Fibroblast of lung (primary cell): ENCODE data around the gene ABCB9. TPM values are rescaled to one million over a fixed set of nuclear protein-coding genes. Genes with fewer than 3 reads are reported as not detected.

Experiments
- DNase-seq, 2 donors: peaks; one replicate each; pipeline versions ENCODE4 v3.0.0 to v3.0.0-alpha.2; 2010; ENCODE audit warnings: low read depth in 2 of 2
- H2AFZ ChIP-seq: 2 replicates; pipeline ENCODE4 v1.5.1; 2012; ENCODE audit warnings: low read length, control low read depth, inconsistent platforms
- H3K27ac ChIP-seq: 2 replicates; pipeline ENCODE4 v1.5.1; 2011; ENCODE audit warnings: low read length, control low read depth; ENCODE audit not compliant: insufficient read depth
- H3K27me3 ChIP-seq: 2 replicates; pipeline ENCODE4 v1.5.1; 2011; ENCODE audit warnings: mild to moderate bottlenecking, low read length; ENCODE audit not compliant: control insufficient read depth, insufficient read depth
- H3K36me3 ChIP-seq: 2 replicates; pipeline ENCODE4 v1.5.1; 2011; ENCODE audit warnings: low read length; ENCODE audit not compliant: control insufficient read depth, insufficient read depth
- H3K4me1 ChIP-seq: 2 replicates; pipeline ENCODE4 v1.5.1; 2011; ENCODE audit warnings: low read length; ENCODE audit not compliant: control insufficient read depth, insufficient read depth; ENCODE audit errors: extremely low read depth
- H3K4me2 ChIP-seq: 2 replicates; pipeline ENCODE4 v1.5.1; 2011; ENCODE audit warnings: low read length, control low read depth; ENCODE audit not compliant: insufficient read depth; ENCODE audit errors: extremely low read depth
- H3K4me3 ChIP-seq, 4 experiments: fragments of 200-600 bp in 1 of 4; sonication (generic) in 1 of 4; replicated peaks in 1 of 4; 2 replicates each; pipeline ENCODE4 v1.5.1; 2011 to 2016; ENCODE audit warnings: low read length in 4 of 4, low read depth in 3 of 4, mild to moderate bottlenecking in 3 of 4, control low read depth in 2 of 4, inconsistent platforms in 1 of 4, mixed read lengths in 1 of 4; ENCODE audit not compliant: insufficient read depth in 1 of 4; ENCODE audit errors: control extremely low read depth in 1 of 4
- H3K79me2 ChIP-seq: 2 replicates; pipeline ENCODE4 v1.5.1; 2012; ENCODE audit warnings: mild to moderate bottlenecking, low read length, inconsistent platforms; ENCODE audit not compliant: control insufficient read depth, insufficient read depth
- H3K9ac ChIP-seq: 2 replicates; pipeline ENCODE4 v1.5.1; 2011; ENCODE audit warnings: mild to moderate bottlenecking, low read length, control low read depth; ENCODE audit not compliant: insufficient read depth
- H3K9me3 ChIP-seq: 2 replicates; pipeline ENCODE4 v1.5.1; 2012; ENCODE audit warnings: low read depth, low read length; ENCODE audit not compliant: control insufficient read depth, insufficient read depth
- H4K20me1 ChIP-seq: 2 replicates; pipeline ENCODE4 v1.5.1; 2011; ENCODE audit warnings: low read length; ENCODE audit not compliant: control insufficient read depth, insufficient read depth; ENCODE audit errors: extremely low read depth
- EZH2 ChIP-seq: IDR thresholded peaks from 2 replicates; pipeline ENCODE4 v1.5.1; 2012; ENCODE audit warnings: low read length, control low read depth, mild to moderate bottlenecking; ENCODE audit errors: missing control alignments
- polyA plus RNA-seq, 2 donors: library from polyadenylated mRNA; depleted of rRNA in 1 of 2; stranded (reverse) in 1 of 2; unstranded in 1 of 2; fragments of >200 nt; gene quantifications; 2 replicates each; pipeline ENCODE4 v1.2.1, GENCODE V29; 2011 to 2012; ENCODE audit warnings: missing spikeins in 1 of 2
- total RNA-seq: library from RNA; depleted of rRNA; stranded (reverse); fragments of >200 nt; gene quantifications from 2 replicates; pipeline ENCODE4 v1.2.1, GENCODE V29; 2014
- TF ChIP-seq, protein P1 (sequence below), 2 donors: IDR thresholded peaks in 1 of 2; conservative IDR thresholded peaks in 1 of 2; 1 replicate in 1 of 2; 2 replicates in 1 of 2; pipeline ENCODE4 v1.5.1; 2011 to 2012; ENCODE audit warnings: low read length in 2 of 2, control low read depth in 1 of 2, inconsistent platforms in 1 of 2, low read depth in 1 of 2, mild to moderate bottlenecking in 1 of 2

Gene ABCB9
- total and polyA plus RNA-seq, 2 donors (not counting 1 experiment from before 2014, with no cell fraction given) = 3.8 to 6.3 TPM

DNA sequence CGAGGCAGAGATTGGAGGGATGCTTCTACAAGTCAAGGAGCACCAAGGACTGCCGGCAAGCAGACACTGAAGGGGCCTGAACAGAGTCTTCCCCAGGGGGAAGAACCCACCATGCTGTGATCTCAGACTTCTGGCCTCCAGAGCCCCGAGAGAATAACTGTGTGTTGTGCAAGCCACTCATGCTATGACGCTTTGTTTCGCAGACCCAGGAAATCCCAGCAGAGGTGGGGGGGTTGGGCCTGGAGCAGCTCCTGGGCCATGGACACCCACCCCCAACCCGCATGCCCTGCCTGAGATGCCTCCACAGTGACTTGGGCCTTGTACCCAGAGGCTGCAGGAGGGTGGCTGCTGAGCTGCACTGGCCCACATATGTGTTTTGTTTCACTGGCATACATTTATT lies 45.4 kb upstream of the ABCB9 start:
- H3K4me2 ChIP-seq = no peak overlapping the region
- H3K4me1 ChIP-seq = no peaks in the 10 kb centered on the region
- no peaks in the 10 kb centered on the region for H4K20me1 ChIP-seq
- H3K9ac ChIP-seq = no peak overlapping the region
- DNase-seq = no peak
- H3K9me3 ChIP-seq = no peaks in the 10 kb centered on the region
- no peaks in the 10 kb centered on the region for H3K79me2 ChIP-seq
- peaks cover 3% of the 10 kb centered on the region for H3K36me3 ChIP-seq
- TF ChIP-seq, protein P1, sequence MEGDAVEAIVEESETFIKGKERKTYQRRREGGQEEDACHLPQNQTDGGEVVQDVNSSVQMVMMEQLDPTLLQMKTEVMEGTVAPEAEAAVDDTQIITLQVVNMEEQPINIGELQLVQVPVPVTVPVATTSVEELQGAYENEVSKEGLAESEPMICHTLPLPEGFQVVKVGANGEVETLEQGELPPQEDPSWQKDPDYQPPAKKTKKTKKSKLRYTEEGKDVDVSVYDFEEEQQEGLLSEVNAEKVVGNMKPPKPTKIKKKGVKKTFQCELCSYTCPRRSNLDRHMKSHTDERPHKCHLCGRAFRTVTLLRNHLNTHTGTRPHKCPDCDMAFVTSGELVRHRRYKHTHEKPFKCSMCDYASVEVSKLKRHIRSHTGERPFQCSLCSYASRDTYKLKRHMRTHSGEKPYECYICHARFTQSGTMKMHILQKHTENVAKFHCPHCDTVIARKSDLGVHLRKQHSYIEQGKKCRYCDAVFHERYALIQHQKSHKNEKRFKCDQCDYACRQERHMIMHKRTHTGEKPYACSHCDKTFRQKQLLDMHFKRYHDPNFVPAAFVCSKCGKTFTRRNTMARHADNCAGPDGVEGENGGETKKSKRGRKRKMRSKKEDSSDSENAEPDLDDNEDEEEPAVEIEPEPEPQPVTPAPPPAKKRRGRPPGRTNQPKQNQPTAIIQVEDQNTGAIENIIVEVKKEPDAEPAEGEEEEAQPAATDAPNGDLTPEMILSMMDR (conservative IDR thresholded peaks at IDR 0.05 in 1 of 2, IDR thresholded peaks at IDR 0.05 in 1 of 2; ENCODE audit: low read depth in 1 of 2, low read length in 2 of 2) = no peak
- no peak for TF ChIP-seq EZH2
- H3K27ac ChIP-seq = no peak overlapping the region
- H3K4me3 ChIP-seq = no peak overlapping the region
- H3K27me3 ChIP-seq = no peaks in the 10 kb centered on the region
- no peak overlapping the region for H2AFZ ChIP-seq

GRCh38 chr12:123010681-123011080 lies 44.4 kb upstream of the ABCB9 start:
- H3K4me2 ChIP-seq = no peak overlapping the region
- no peaks in the 10 kb centered on the region for H3K4me1 ChIP-seq
- no peaks in the 10 kb centered on the region for H3K79me2 ChIP-seq
- H2AFZ ChIP-seq = no peak overlapping the region
- no peak overlapping the region for H3K4me3 ChIP-seq
- H4K20me1 ChIP-seq = no peaks in the 10 kb centered on the region
- no peak overlapping the region for H3K27ac ChIP-seq
- H3K36me3 ChIP-seq = peaks cover 3% of the 10 kb centered on the region
- no peak for DNase-seq
- H3K27me3 ChIP-seq = no peaks in the 10 kb centered on the region
- no peaks in the 10 kb centered on the region for H3K9me3 ChIP-seq
- no peak for TF ChIP-seq EZH2
- TF ChIP-seq, protein P1 (conservative IDR thresholded peaks at IDR 0.05 in 1 of 2, IDR thresholded peaks at IDR 0.05 in 1 of 2; ENCODE audit: low read depth in 1 of 2, low read length in 2 of 2) = no peak
- H3K9ac ChIP-seq = no peak overlapping the region

DNA sequence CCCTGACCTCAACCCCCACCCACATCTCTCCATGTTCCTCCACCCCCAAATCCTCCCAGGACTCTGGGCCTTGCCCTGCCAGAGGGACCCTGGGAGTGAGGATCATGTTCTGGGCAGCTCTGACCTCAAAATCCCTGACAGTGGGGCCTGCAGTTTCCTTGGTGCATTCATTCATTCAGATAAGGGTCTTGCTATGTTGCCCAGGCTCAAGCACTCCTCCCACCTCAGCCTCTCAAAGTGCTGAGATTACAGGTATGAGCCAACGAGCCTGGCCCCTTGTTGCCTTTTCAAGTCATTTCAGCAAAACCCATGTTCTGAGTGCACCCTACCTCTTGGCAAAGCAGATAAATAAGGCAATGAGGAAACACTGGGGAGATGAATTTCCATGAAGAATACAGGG lies 43.8 kb upstream of the ABCB9 start:
- no peak for DNase-seq
- Histone ChIP-seq H3K27me3 (no peaks in the 10 kb centered on the region), H3K79me2 (no peaks in the 10 kb centered on the region), H2AFZ (no peak overlapping the region), H3K36me3 (peaks cover 3% of the 10 kb centered on the region), H3K9ac (no peak overlapping the region), H3K4me3 (no peak overlapping the region), H3K4me2 (no peak overlapping the region), H3K9me3 (no peaks in the 10 kb centered on the region), H3K27ac (no peak overlapping the region), H4K20me1 (no peaks in the 10 kb centered on the region), H3K4me1 (no peaks in the 10 kb centered on the region)
- TF ChIP-seq, protein P1 (conservative IDR thresholded peaks at IDR 0.05 in 1 of 2, IDR thresholded peaks at IDR 0.05 in 1 of 2; ENCODE audit: low read depth in 1 of 2, low read length in 2 of 2) = no peak
- no peak for TF ChIP-seq EZH2
